ENCODE data around the gene SQSTM1. TPM values are rescaled to one million over a fixed set of nuclear protein-coding genes. Genes with fewer than 3 reads are reported as not detected.

The SQSTM1 gene
- total and polyA plus RNA-seq, 2 of the 8 experiments (the other 6 are each of a cell fraction or from before 2014, with no cell fraction given): 78.6 to 110 TPM

- TF ChIP-seq CBX8 (IDR thresholded peaks at IDR 0.05; ENCODE audit: borderline replicate concordance, low read depth, low read length) (no peak), FOSL1 (IDR thresholded peaks at IDR 0.05; ENCODE audit: insufficient read depth, low read depth, low read length) (no peak), TEAD4 (IDR thresholded peaks at IDR 0.05; ENCODE audit: low read depth, low read length) (no peak), SRF (IDR thresholded peaks at IDR 0.05; ENCODE audit: low read depth, low read length) (no peak), POLR2AphosphoS5 (IDR thresholded peaks at IDR 0.05; ENCODE audit: low read depth, low read length) (no peak), RAD21 (IDR thresholded peaks at IDR 0.05 in 1 of 2, conservative IDR thresholded peaks at IDR 0.05 in 1 of 2; ENCODE audit: low read depth in 2 of 2, low read length in 2 of 2) (no peak)
Measured at GRCh38 chr5:179772351-179772750, 48.4 kb upstream of the SQSTM1 start (continued).

Data from H1 (cell line).